GM19455 (cell line): ENCODE measurements around the gene CHRM2.

Experiments used
- ATAC-seq: cut with Tn5 transposase; IDR thresholded peaks from one replicate; pipeline ENCODE4 v1.9.1; 2021; ENCODE audit not compliant: unreplicated experiment

Gene CHRM2

GRCh38 chr7:136956232-136956631 lies 87.8 kb downstream of the CHRM2 start:
- ATAC-seq = no peak

GRCh38 chr7:136956671-136957070 lies 88.2 kb downstream of the CHRM2 start:
- ATAC-seq = no peak

GRCh38 chr7:136957391-136957790 lies 88.9 kb downstream of the CHRM2 start:
- no peak for ATAC-seq

- ATAC-seq = no peak
Measured at GRCh38 chr7:136958016-136958415, 89.6 kb downstream of the CHRM2 start.

- ATAC-seq = no peak
Measured at GRCh38 chr7:136964347-136964746, 95.9 kb downstream of the CHRM2 start.

- no peak for ATAC-seq
Measured at GRCh38 chr7:136966825-136967224, 98.4 kb downstream of the CHRM2 start.

- ATAC-seq = no peak
Measured at GRCh38 chr7:136969761-136970160, 101.3 kb downstream of the CHRM2 start.

- no peak for ATAC-seq
Measured at GRCh38 chr7:136971776-136972175, 103.3 kb downstream of the CHRM2 start.

- ATAC-seq = no peak
Measured at GRCh38 chr7:136976504-136977251, 108.2 kb downstream of the CHRM2 start.

- no peak for ATAC-seq
Measured at GRCh38 chr7:136993377-136993776, 124.9 kb downstream of the CHRM2 start.

- ATAC-seq = no peak
Measured at GRCh38 chr7:136997735-136998134, 129.3 kb downstream of the CHRM2 start.

GRCh38 chr7:136998495-136998894 lies 130.0 kb downstream of the CHRM2 start:
- ATAC-seq = no peak

GRCh38 chr7:137000621-137001020 lies 132.2 kb downstream of the CHRM2 start:
- ATAC-seq = no peak

GRCh38 chr7:137001041-137001440 lies 132.6 kb downstream of the CHRM2 start:
- no peak for ATAC-seq

- ATAC-seq = no peak
Measured at GRCh38 chr7:137001478-137001877, 133.0 kb downstream of the CHRM2 start.

GRCh38 chr7:137003086-137003485 lies 134.6 kb downstream of the CHRM2 start:
- no peak for ATAC-seq

- ATAC-seq = no peak
Measured at GRCh38 chr7:137003566-137003965, 135.1 kb downstream of the CHRM2 start.

- ATAC-seq = no peak
Measured at GRCh38 chr7:137005873-137006272, 137.4 kb downstream of the CHRM2 start.

- no peak for ATAC-seq
Measured at GRCh38 chr7:137006293-137006692, 137.8 kb downstream of the CHRM2 start.

- no peak for ATAC-seq
Measured at GRCh38 chr7:137007001-137007694, 138.7 kb downstream of the CHRM2 start.

GRCh38 chr7:137009404-137009803 lies 141.0 kb downstream of the CHRM2 start:
- no peak for ATAC-seq

- no peak for ATAC-seq
Measured at GRCh38 chr7:137015015-137015414, 146.6 kb downstream of the CHRM2 start.

GRCh38 chr7:137017221-137017620 lies 148.8 kb downstream of the CHRM2 start:
- ATAC-seq = no peak
